Stomach (tissue), 9 donors: ENCODE results near the gene TMEM132C. TPM values are rescaled to one million over a fixed set of nuclear protein-coding genes. Genes with fewer than 3 reads are reported as not detected.

Experiments
- DNase-seq, 2 donors: peaks; one replicate each; pipeline versions ENCODE4 v3.0.0 to v3.0.0-alpha.2; 2013 to 2019
- H3K27ac ChIP-seq, 5 donors: fragments of 200-600 bp in 4 of 5; sonication (generic) in 4 of 5; one replicate each; pipeline ENCODE4 v1.5.1; 2013 to 2019; ENCODE audit warnings: mild to moderate bottlenecking in 1 of 5, moderate library complexity in 1 of 5
- H3K27me3 ChIP-seq, 3 donors: fragments of 200-600 bp; sonication (generic); one replicate each; pipeline ENCODE4 v1.5.1; 2017 to 2019; ENCODE audit warnings: mixed run types in 1 of 3
- H3K36me3 ChIP-seq, 4 donors: fragments of 200-600 bp; sonication (generic); 1 replicate in 3 of 4; 2 replicates in 1 of 4; pipeline ENCODE4 v1.5.1; 2016 to 2019
- H3K4me1 ChIP-seq, 4 donors: fragments of 200-600 bp; sonication (generic); one replicate each; pipeline ENCODE4 v1.5.1; 2016 to 2019
- H3K4me3 ChIP-seq, 4 donors: fragments of 200-600 bp; sonication (generic) in 3 of 4; one replicate each; pipeline ENCODE4 v1.5.1; 2016 to 2019; ENCODE audit warnings: mild to moderate bottlenecking in 1 of 4
- H3K9me3 ChIP-seq, 4 donors: fragments of 200-600 bp; sonication (generic); one replicate each; pipeline ENCODE4 v1.5.1; 2016 to 2019
- EP300 ChIP-seq: sonication (generic); formaldehyde crosslinking; IDR thresholded peaks from one replicate; pipeline ENCODE4 v1.6.1; 2017; ENCODE audit warnings: antibody characterized with exemption
- POLR2A ChIP-seq, 4 donors: fragments of 450-650 bp; IDR thresholded peaks; one replicate each; pipeline ENCODE4 v1.6.1; 2016; ENCODE audit warnings: antibody characterized with exemption in 4 of 4, control low read depth in 2 of 4, mild to moderate bottlenecking in 1 of 4, moderate library complexity in 1 of 4
- POLR2AphosphoS5 ChIP-seq, 3 donors: sonication (generic); formaldehyde crosslinking; IDR thresholded peaks; one replicate each; pipeline ENCODE4 v1.6.1; 2016; ENCODE audit warnings: antibody characterized with exemption in 3 of 3
- WGBS, 5 donors: extraction: QIAGEN DNeasy Blood & Tissue Kit in 3 of 5; methylation state at CpG; one replicate each; pipeline versions ENCODE4 v1.1.5 to v1.1.7; 2013 to 2018; 5-methylcytosine and 5-hydroxymethylcytosine counted together
- intact Hi-C: fragments of 100-400 bp; cut with DNase I; formaldehyde crosslinking; loops from one replicate; pipeline ENCODE4 v1.15.1; 2023; ENCODE audit warnings: low total_unique reads
- polyA plus RNA-seq, 3 donors: library from polyadenylated mRNA; stranded (reverse); fragments of 200-250 nt; gene quantifications; one replicate each; pipeline ENCODE4 v1.2.3, GENCODE V29; 2013
- total RNA-seq, 5 donors: library from RNA; depleted of rRNA; stranded (reverse); fragments of >200 nt; gene quantifications; one replicate each; pipeline versions ENCODE4 v1.1.0 to v1.2.3, GENCODE V29; 2014 to 2016
- TF ChIP-seq, protein P1 (sequence below), 7 experiments: fragments of 450-650 bp in 4 of 7; fragments of 200-600 bp in 3 of 7; sonication (generic) in 3 of 7; IDR thresholded peaks; one replicate each; pipeline ENCODE4 v1.5.1; 2016 to 2019; ENCODE audit warnings: antibody characterized with exemption in 7 of 7, control low read depth in 2 of 7, mild to moderate bottlenecking in 1 of 7
- donor health status: healthy with polysubstance abuse.
- donor health status: Bipolar disorder and iron deficiency.
- donor health status: healthy.

Gene TMEM132C
- total and polyA plus RNA-seq, 8 donors = under 0.01 to 12.8 (median 0.94) TPM

GRCh38 chr12:128698301-128698972 lies 431.5 kb downstream of the TMEM132C start:
- Histone ChIP-seq H3K9me3 (peaks cover 0 to 11% (median 1%) of the 10 kb centered on the region in 4 donors), H3K36me3 (no peaks in the 10 kb centered on the region), H3K4me3 (no peak overlapping the region), H3K4me1 (no peaks in the 10 kb centered on the region), H3K27ac (no peak overlapping the region), H3K27me3 (peaks cover 0 to 14% (median 0%) of the 10 kb centered on the region in 3 donors)
- WGBS, 5 donors = 66 to 75% (median 71%) methylated on average over 12 of the region's 12 CpGs
- intact Hi-C loops = no loop called here
- no peak for TF ChIP-seq POLR2A (IDR thresholded peaks at IDR 0.05)
- TF ChIP-seq, protein P1, sequence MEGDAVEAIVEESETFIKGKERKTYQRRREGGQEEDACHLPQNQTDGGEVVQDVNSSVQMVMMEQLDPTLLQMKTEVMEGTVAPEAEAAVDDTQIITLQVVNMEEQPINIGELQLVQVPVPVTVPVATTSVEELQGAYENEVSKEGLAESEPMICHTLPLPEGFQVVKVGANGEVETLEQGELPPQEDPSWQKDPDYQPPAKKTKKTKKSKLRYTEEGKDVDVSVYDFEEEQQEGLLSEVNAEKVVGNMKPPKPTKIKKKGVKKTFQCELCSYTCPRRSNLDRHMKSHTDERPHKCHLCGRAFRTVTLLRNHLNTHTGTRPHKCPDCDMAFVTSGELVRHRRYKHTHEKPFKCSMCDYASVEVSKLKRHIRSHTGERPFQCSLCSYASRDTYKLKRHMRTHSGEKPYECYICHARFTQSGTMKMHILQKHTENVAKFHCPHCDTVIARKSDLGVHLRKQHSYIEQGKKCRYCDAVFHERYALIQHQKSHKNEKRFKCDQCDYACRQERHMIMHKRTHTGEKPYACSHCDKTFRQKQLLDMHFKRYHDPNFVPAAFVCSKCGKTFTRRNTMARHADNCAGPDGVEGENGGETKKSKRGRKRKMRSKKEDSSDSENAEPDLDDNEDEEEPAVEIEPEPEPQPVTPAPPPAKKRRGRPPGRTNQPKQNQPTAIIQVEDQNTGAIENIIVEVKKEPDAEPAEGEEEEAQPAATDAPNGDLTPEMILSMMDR (IDR thresholded peaks at IDR 0.05) = no peak
- TF ChIP-seq POLR2AphosphoS5 (IDR thresholded peaks at IDR 0.05) = no peak
- no peak for TF ChIP-seq EP300
- no peak for DNase-seq

- intact Hi-C loops = no loop called here
- TF ChIP-seq, protein P1 (IDR thresholded peaks at IDR 0.05) = no peak
- TF ChIP-seq POLR2AphosphoS5 (IDR thresholded peaks at IDR 0.05) = no peak
- TF ChIP-seq POLR2A (IDR thresholded peaks at IDR 0.05) = no peak
- no peak for TF ChIP-seq EP300
- Histone ChIP-seq H3K27ac (no peak overlapping the region), H3K27me3 (peaks cover 0 to 14% (median 0%) of the 10 kb centered on the region in 3 donors), H3K9me3 (peaks cover 0 to 11% (median 1%) of the 10 kb centered on the region in 4 donors), H3K4me3 (no peak overlapping the region), H3K36me3 (no peaks in the 10 kb centered on the region), H3K4me1 (no peaks in the 10 kb centered on the region)
- DNase-seq = no peak
- 75 to 94% (median 84%) methylated on average over 4 of the region's 4 CpGs for WGBS, 5 donors
Measured at GRCh38 chr12:128699106-128699505, 432.1 kb downstream of the TMEM132C start.

DNA sequence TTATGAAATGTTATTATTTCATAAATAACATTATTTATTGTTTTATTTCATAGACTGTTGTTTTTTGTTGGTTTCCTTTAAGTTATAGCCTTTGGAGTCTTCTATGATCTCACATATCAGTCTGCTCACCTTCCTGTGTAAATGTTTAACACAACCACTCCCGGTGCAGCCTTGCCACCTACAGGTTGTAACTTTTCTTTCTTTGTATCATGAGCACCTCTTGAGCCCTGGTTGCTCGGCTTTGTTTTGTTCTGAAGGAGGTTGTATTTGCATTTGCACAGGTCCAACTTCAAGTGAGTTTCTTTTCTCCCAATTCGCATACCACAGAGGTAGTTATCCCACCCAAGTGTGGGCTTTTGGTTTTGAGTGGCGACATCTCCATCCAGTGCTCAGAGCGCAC lies 435.4 kb downstream of the TMEM132C start:
- TF ChIP-seq POLR2A (IDR thresholded peaks at IDR 0.05) (no peak), EP300 (no peak)
- WGBS, 5 donors = 36 to 67% (median 42%) methylated on average over 4 to 5 of the region's 5 CpGs
- H3K27ac ChIP-seq = no peak overlapping the region

GRCh38 chr12:128705140-128705539 lies 438.2 kb downstream of the TMEM132C start:
- Histone ChIP-seq H3K9me3 (no peaks in the 10 kb centered on the region), H3K27me3 (peaks cover 0 to 11% (median 0%) of the 10 kb centered on the region in 3 donors), H3K27ac (no peak overlapping the region), H3K4me3 (no peak overlapping the region), H3K36me3 (no peaks in the 10 kb centered on the region), H3K4me1 (no peaks in the 10 kb centered on the region)
- no peak for DNase-seq
- WGBS, 5 donors = 85 to 96% (median 89%) methylated on average over 13 to 26 of the region's 26 CpGs
- intact Hi-C loops = no loop called here
- TF ChIP-seq POLR2A (IDR thresholded peaks at IDR 0.05) (no peak), POLR2AphosphoS5 (IDR thresholded peaks at IDR 0.05) (no peak), EP300 (no peak)
- TF ChIP-seq, protein P1 (IDR thresholded peaks at IDR 0.05) = no peak

More for the DNA sequence above, 435.4 kb downstream of the TMEM132C start:
- Histone ChIP-seq H3K9me3 (peaks cover 0 to 8% (median 0%) of the 10 kb centered on the region in 4 donors), H3K4me1 (no peaks in the 10 kb centered on the region), H3K4me3 (no peak overlapping the region), H3K36me3 (no peaks in the 10 kb centered on the region), H3K27me3 (peaks cover 0 to 17% (median 0%) of the 10 kb centered on the region in 3 donors)
- intact Hi-C loops = no loop called here
- DNase-seq = peak in 1 of 2 donors; percentile 12

GRCh38 chr12:128707488-128707887 lies 440.5 kb downstream of the TMEM132C start:
- Histone ChIP-seq H3K27me3 (peaks cover 0 to 10% (median 0%) of the 10 kb centered on the region in 3 donors), H3K27ac (no peak overlapping the region), H3K4me1 (no peaks in the 10 kb centered on the region), H3K4me3 (no peak overlapping the region), H3K9me3 (no peaks in the 10 kb centered on the region), H3K36me3 (no peaks in the 10 kb centered on the region)
- TF ChIP-seq POLR2AphosphoS5 (IDR thresholded peaks at IDR 0.05) (no peak), EP300 (no peak), POLR2A (IDR thresholded peaks at IDR 0.05) (no peak)
- TF ChIP-seq, protein P1 (IDR thresholded peaks at IDR 0.05) = no peak
- 70 to 90% (median 78%) methylated on average over 8 of the region's 8 CpGs for WGBS, 5 donors
- no peak for DNase-seq
- intact Hi-C loops = no loop called here
